Upper lobe of right lung (tissue), 1 donor: ENCODE measurements around the gene ADAMTS9. TPM values are rescaled to one million over a fixed set of nuclear protein-coding genes. Genes with fewer than 3 reads are reported as not detected.
A peak's percentile ranks its signal among the peaks of the same experiment; 100 is the strongest.

Experiments used
- ATAC-seq: fragments of 200-7000 bp; cut with Tn5 transposase; one replicate; pipeline ENCODE4 v1.9.1; 2020; ENCODE audit warnings: mild to moderate bottlenecking, moderate library complexity
- DNase-seq: peaks from one replicate; pipeline ENCODE4 v3.0.0-alpha.2; 2020
- H3K27ac ChIP-seq: fragments of 200-600 bp; one replicate; pipeline ENCODE4 v1.8.0; 2022
- H3K27me3 ChIP-seq: fragments of 200-600 bp; one replicate; pipeline ENCODE4 v1.8.0; 2022; ENCODE audit warnings: mild to moderate bottlenecking
- H3K36me3 ChIP-seq: fragments of 200-600 bp; one replicate; pipeline ENCODE4 v1.8.0; 2022
- H3K4me1 ChIP-seq: fragments of 200-600 bp; one replicate; pipeline ENCODE4 v1.8.0; 2022
- H3K4me3 ChIP-seq: fragments of 200-600 bp; one replicate; pipeline ENCODE4 v1.8.0; 2022; ENCODE audit warnings: mild to moderate bottlenecking
- H3K9me3 ChIP-seq: fragments of 200-600 bp; one replicate; pipeline ENCODE4 v1.8.0; 2022
- CTCF ChIP-seq: fragments of 200-600 bp; IDR thresholded peaks from one replicate; pipeline ENCODE4 v1.8.0; 2022; ENCODE audit warnings: antibody characterized with exemption
- intact Hi-C: fragments of 100-400 bp; cut with DNase I; formaldehyde crosslinking; loops from one replicate; pipeline ENCODE4 v1.11.0; 2022
- total RNA-seq: library from RNA; stranded (reverse); fragmentation: NEBNext Ultra II Directional; extraction: Animal tissue kit (Norgen Biotek cat#: 25700); gene quantifications from one replicate; pipeline ENCODE4 v1.2.1, GENCODE V29; 2021
- donor health status: DM: no; HTN: yes; CAD: no; lungs with severe emphysema.

The ADAMTS9 gene
- total RNA-seq, 1 donor from 2014 or later, result 30.1 TPM

- Histone ChIP-seq H3K36me3 (peaks cover 22% of the 10 kb centered on the region), H3K27ac (no peak overlapping the region), H3K4me3 (no peak overlapping the region), H3K4me1 (peaks cover 16% of the 10 kb centered on the region), H3K9me3 (no peaks in the 10 kb centered on the region), H3K27me3 (no peaks in the 10 kb centered on the region)
- no peak for TF ChIP-seq CTCF
- intact Hi-C loops, result no loop called here
- no peak for DNase-seq
- ATAC-seq, result peak; percentile 33
These were observed 38.6 kb downstream of the ADAMTS9 start for GRCh38 chr3:64648927-64649906.

GRCh38 chr3:64647825-64648224 lies 40.0 kb downstream of the ADAMTS9 start:
- Histone ChIP-seq H3K27me3 (no peaks in the 10 kb centered on the region), H3K4me1 (peaks cover 16% of the 10 kb centered on the region), H3K27ac (no peak overlapping the region), H3K36me3 (peaks cover 17% of the 10 kb centered on the region), H3K9me3 (no peaks in the 10 kb centered on the region), H3K4me3 (no peak overlapping the region)
- TF ChIP-seq CTCF, result no peak
- DNase-seq (no peak), ATAC-seq (no peak)
- intact Hi-C loops, result no loop called here

- DNase-seq, result no peak
These were observed 42.6 kb downstream of the ADAMTS9 start for GRCh38 chr3:64645243-64645642.

GRCh38 chr3:64644483-64644882 lies 43.3 kb downstream of the ADAMTS9 start:
- H3K36me3 ChIP-seq, result peaks cover 17% of the 10 kb centered on the region
- no peak for DNase-seq
- intact Hi-C loops, result no loop called here
- H3K4me1 ChIP-seq, result no peaks in the 10 kb centered on the region
- no peak for TF ChIP-seq CTCF
- no peaks in the 10 kb centered on the region for H3K27me3 ChIP-seq
- ATAC-seq, result no peak
- H3K27ac ChIP-seq, result no peak overlapping the region
- no peak overlapping the region for H3K4me3 ChIP-seq
- no peaks in the 10 kb centered on the region for H3K9me3 ChIP-seq

More at GRCh38 chr3:64645243-64645642, 42.6 kb downstream of the ADAMTS9 start:
- no peak for TF ChIP-seq CTCF
- no peak overlapping the region for H3K27ac ChIP-seq
- peaks cover 17% of the 10 kb centered on the region for H3K36me3 ChIP-seq
- intact Hi-C loops, result no loop called here
- no peaks in the 10 kb centered on the region for H3K27me3 ChIP-seq
- peaks cover under 1% of the 10 kb centered on the region for H3K4me1 ChIP-seq
- no peaks in the 10 kb centered on the region for H3K9me3 ChIP-seq
- no peak overlapping the region for H3K4me3 ChIP-seq
- ATAC-seq, result no peak

GRCh38 chr3:64642327-64643151 lies 45.3 kb downstream of the ADAMTS9 start:
- Histone ChIP-seq H3K27me3 (no peaks in the 10 kb centered on the region), H3K4me3 (no peak overlapping the region), H3K36me3 (peaks cover 13% of the 10 kb centered on the region), H3K27ac (no peak overlapping the region), H3K4me1 (no peaks in the 10 kb centered on the region), H3K9me3 (no peaks in the 10 kb centered on the region)
- no peak for TF ChIP-seq CTCF
- DNase-seq (no peak), ATAC-seq (no peak)
- intact Hi-C loops, result no loop called here
